Neural cell (in vitro differentiated cells): ENCODE measurements around the gene TRIO.

Source experiments
- EP300 ChIP-seq: fragments of 450-650 bp; conservative IDR thresholded peaks from 2 replicates; pipeline ENCODE4 v1.6.1; 2014; ENCODE audit warnings: antibody characterized with exemption, mild to moderate bottlenecking, moderate library complexity; ENCODE audit not compliant: poor library complexity, severe bottlenecking
- EZH2 ChIP-seq: fragments of 200-600, 300-800 bp; shearing (Covaris generic), sonication (generic); IDR thresholded peaks from 2 replicates; pipeline ENCODE4 v1.6.1; 2014; ENCODE audit warnings: antibody characterized with exemption, low read length, borderline replicate concordance, mild to moderate bottlenecking; ENCODE audit not compliant: insufficient read depth, poor library complexity, severe bottlenecking
- MXI1 ChIP-seq: fragments of 450-650 bp; conservative IDR thresholded peaks from 2 replicates; pipeline ENCODE4 v1.6.1; 2014; ENCODE audit warnings: antibody characterized with exemption, mild to moderate bottlenecking; ENCODE audit not compliant: poor library complexity, severe bottlenecking
- POLR2AphosphoS5 ChIP-seq: IDR thresholded peaks from 2 replicates; pipeline ENCODE4 v1.6.1; 2012
- TAF1 ChIP-seq: IDR thresholded peaks from 2 replicates; pipeline ENCODE4 v1.6.1; 2012; ENCODE audit warnings: low read depth
- TF ChIP-seq, protein P1 (sequence below): fragments of 450-650 bp; IDR thresholded peaks from 2 replicates; pipeline ENCODE4 v1.5.1; 2014; ENCODE audit warnings: antibody characterized with exemption, mild to moderate bottlenecking, moderate library complexity; ENCODE audit not compliant: poor library complexity, severe bottlenecking
- TF ChIP-seq, protein P2 (sequence below): IDR thresholded peaks from 2 replicates; pipeline ENCODE4 v1.6.1; 2012; ENCODE audit warnings: borderline replicate concordance

- TF ChIP-seq, protein P1, sequence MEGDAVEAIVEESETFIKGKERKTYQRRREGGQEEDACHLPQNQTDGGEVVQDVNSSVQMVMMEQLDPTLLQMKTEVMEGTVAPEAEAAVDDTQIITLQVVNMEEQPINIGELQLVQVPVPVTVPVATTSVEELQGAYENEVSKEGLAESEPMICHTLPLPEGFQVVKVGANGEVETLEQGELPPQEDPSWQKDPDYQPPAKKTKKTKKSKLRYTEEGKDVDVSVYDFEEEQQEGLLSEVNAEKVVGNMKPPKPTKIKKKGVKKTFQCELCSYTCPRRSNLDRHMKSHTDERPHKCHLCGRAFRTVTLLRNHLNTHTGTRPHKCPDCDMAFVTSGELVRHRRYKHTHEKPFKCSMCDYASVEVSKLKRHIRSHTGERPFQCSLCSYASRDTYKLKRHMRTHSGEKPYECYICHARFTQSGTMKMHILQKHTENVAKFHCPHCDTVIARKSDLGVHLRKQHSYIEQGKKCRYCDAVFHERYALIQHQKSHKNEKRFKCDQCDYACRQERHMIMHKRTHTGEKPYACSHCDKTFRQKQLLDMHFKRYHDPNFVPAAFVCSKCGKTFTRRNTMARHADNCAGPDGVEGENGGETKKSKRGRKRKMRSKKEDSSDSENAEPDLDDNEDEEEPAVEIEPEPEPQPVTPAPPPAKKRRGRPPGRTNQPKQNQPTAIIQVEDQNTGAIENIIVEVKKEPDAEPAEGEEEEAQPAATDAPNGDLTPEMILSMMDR = no peak
- no peak for TF ChIP-seq POLR2AphosphoS5
- TF ChIP-seq, protein P2, sequence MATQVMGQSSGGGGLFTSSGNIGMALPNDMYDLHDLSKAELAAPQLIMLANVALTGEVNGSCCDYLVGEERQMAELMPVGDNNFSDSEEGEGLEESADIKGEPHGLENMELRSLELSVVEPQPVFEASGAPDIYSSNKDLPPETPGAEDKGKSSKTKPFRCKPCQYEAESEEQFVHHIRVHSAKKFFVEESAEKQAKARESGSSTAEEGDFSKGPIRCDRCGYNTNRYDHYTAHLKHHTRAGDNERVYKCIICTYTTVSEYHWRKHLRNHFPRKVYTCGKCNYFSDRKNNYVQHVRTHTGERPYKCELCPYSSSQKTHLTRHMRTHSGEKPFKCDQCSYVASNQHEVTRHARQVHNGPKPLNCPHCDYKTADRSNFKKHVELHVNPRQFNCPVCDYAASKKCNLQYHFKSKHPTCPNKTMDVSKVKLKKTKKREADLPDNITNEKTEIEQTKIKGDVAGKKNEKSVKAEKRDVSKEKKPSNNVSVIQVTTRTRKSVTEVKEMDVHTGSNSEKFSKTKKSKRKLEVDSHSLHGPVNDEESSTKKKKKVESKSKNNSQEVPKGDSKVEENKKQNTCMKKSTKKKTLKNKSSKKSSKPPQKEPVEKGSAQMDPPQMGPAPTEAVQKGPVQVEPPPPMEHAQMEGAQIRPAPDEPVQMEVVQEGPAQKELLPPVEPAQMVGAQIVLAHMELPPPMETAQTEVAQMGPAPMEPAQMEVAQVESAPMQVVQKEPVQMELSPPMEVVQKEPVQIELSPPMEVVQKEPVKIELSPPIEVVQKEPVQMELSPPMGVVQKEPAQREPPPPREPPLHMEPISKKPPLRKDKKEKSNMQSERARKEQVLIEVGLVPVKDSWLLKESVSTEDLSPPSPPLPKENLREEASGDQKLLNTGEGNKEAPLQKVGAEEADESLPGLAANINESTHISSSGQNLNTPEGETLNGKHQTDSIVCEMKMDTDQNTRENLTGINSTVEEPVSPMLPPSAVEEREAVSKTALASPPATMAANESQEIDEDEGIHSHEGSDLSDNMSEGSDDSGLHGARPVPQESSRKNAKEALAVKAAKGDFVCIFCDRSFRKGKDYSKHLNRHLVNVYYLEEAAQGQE = no peak
- TF ChIP-seq MXI1 = no peak
- no peak for TF ChIP-seq EP300
- TF ChIP-seq EZH2 = no peak
- no peak for TF ChIP-seq TAF1
These were observed 5.3 kb downstream of the TRIO start for GRCh38 chr5:14148483-14148882.
